ENCODE data around the gene WNT5A.

WNT5A gene

DNA sequence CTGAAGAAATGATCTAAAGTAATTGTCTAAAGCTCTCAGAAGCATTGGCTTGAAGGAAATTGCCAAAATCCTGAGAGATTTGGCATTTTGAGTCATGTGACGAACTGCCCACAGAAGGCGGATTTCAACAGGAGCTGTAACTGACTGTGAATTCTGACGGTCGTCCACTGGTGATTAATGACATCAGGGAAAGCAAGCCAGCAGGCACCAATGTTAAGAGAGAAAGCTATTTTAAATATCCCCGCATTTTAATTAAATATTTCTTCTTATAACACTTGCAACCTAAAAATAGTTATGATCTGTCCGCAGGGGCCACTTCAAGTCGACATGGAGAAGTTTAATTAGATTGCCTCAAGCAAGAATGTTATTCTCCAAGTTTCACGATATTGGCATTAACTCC, 51.6 kb downstream of the WNT5A start:
- Histone ChIP-seq H3K4me3 (ENCODE audit: low read depth, low read length) (no peak overlapping the region), H3K27me3 (ENCODE audit: control insufficient read depth, insufficient read depth, low read length) (no peaks in the 10 kb centered on the region), H3K9ac (ENCODE audit: low read depth, low read length) (no peak overlapping the region), H3K36me3 (ENCODE audit: control insufficient read depth, insufficient read depth, low read length) (no peaks in the 10 kb centered on the region), H3K9me3 (ENCODE audit: control insufficient read depth, insufficient read depth, low read length) (no peaks in the 10 kb centered on the region), H3K4me1 (ENCODE audit: control insufficient read depth, insufficient read depth, low read length) (no peaks in the 10 kb centered on the region)

DNA sequence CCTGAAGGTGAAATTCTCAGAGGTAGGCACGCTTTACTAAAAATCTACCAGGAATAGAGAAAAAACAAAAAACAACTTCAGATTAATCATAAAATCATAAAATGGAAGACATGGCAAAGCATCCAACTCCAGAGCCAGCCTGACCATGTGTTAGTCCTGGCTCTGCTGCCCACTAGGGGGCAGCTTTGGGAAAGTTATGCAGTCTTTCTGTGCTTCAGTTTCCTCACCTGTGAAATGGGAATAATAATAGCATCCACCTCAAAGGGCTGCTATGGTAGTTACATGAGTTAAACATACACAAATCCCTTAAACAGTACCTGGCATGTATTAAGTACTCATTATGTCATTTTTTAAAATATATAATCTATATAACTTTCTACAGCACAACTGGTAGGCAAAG, 52.3 kb downstream of the WNT5A start:
- Histone ChIP-seq H3K36me3 (ENCODE audit: control insufficient read depth, insufficient read depth, low read length) (no peaks in the 10 kb centered on the region), H3K9me3 (ENCODE audit: control insufficient read depth, insufficient read depth, low read length) (no peaks in the 10 kb centered on the region), H3K9ac (ENCODE audit: low read depth, low read length) (no peak overlapping the region), H3K27me3 (ENCODE audit: control insufficient read depth, insufficient read depth, low read length) (no peaks in the 10 kb centered on the region), H3K4me3 (ENCODE audit: low read depth, low read length) (no peak overlapping the region), H3K4me1 (ENCODE audit: control insufficient read depth, insufficient read depth, low read length) (no peaks in the 10 kb centered on the region)

DNA sequence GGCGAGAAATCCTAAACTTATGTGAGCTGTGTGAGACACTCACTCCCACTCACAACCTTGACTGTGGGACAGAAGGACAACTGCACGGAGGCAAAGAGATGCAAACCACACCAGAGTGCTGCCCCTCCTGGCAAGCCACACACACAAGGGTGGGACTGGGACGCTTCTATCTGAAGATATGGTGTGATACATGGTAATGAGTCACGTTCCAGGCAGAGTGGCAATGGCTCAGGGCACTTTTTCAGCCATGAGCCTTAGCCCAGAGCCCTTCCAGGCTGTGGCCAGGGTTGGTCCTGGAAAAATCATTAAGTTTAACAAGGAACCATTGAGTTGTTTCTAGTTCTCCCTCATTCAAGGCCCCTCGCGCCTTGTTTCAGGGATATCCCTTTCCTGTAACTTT, 56.1 kb downstream of the WNT5A start:
- Histone ChIP-seq H3K9me3 (ENCODE audit: control insufficient read depth, insufficient read depth, low read length) (no peaks in the 10 kb centered on the region), H3K36me3 (ENCODE audit: control insufficient read depth, insufficient read depth, low read length) (no peaks in the 10 kb centered on the region), H3K4me3 (ENCODE audit: low read depth, low read length) (no peak overlapping the region), H3K9ac (ENCODE audit: low read depth, low read length) (no peak overlapping the region), H3K4me1 (ENCODE audit: control insufficient read depth, insufficient read depth, low read length) (no peaks in the 10 kb centered on the region), H3K27me3 (ENCODE audit: control insufficient read depth, insufficient read depth, low read length) (no peaks in the 10 kb centered on the region)

DNA sequence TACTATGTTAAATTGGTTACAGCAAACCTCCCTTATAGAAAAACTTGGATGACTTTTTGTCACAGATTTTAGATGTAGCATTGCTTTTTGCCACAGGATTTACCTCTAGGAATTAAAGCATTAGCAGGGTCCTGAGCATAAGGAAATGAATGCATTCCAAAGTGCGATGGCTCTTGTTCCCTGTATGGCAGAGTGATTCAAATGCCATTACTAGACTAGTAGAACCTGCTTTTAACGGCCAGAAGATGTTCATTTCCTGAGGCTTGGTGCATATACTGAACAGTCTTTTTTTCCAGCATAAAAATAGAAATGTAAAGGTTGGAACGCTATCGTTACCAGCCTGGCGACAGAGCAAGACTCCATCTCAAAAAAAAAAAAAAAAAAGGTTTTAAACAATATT, 59.4 kb downstream of the WNT5A start:
- H3K9ac ChIP-seq (ENCODE audit: low read depth, low read length): no peak overlapping the region
- H3K36me3 ChIP-seq (ENCODE audit: control insufficient read depth, insufficient read depth, low read length): no peaks in the 10 kb centered on the region
- H3K4me1 ChIP-seq (ENCODE audit: control insufficient read depth, insufficient read depth, low read length): no peaks in the 10 kb centered on the region
- no peak overlapping the region for H3K4me3 ChIP-seq (ENCODE audit: low read depth, low read length)
- H3K27me3 ChIP-seq (ENCODE audit: control insufficient read depth, insufficient read depth, low read length): no peaks in the 10 kb centered on the region
- no peaks in the 10 kb centered on the region for H3K9me3 ChIP-seq (ENCODE audit: control insufficient read depth, insufficient read depth, low read length)

DNA sequence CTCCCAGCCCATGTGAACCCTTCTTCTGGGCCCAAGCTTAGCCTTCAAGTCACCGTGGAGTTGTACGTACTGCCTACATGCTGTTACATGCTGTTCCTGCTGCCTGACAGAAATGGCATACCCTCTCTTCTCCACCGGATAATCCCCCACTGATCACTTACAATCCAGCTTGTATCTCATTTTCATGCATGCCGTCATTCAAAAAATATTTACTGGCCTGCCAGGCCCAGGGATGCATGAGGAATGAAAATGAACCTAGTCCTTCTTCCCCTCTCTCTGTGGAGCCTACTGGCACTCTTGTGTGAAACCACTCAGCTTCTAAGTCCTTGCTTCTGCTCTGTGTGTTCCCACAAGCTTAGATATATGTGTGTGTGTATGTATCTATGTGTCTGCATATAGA, 60.6 kb downstream of the WNT5A start:
- no peaks in the 10 kb centered on the region for H3K9me3 ChIP-seq (ENCODE audit: control insufficient read depth, insufficient read depth, low read length)
- no peaks in the 10 kb centered on the region for H3K36me3 ChIP-seq (ENCODE audit: control insufficient read depth, insufficient read depth, low read length)
- H3K4me3 ChIP-seq (ENCODE audit: low read depth, low read length): no peak overlapping the region
- no peaks in the 10 kb centered on the region for H3K4me1 ChIP-seq (ENCODE audit: control insufficient read depth, insufficient read depth, low read length)
- no peaks in the 10 kb centered on the region for H3K27me3 ChIP-seq (ENCODE audit: control insufficient read depth, insufficient read depth, low read length)
- no peak overlapping the region for H3K9ac ChIP-seq (ENCODE audit: low read depth, low read length)

DNA sequence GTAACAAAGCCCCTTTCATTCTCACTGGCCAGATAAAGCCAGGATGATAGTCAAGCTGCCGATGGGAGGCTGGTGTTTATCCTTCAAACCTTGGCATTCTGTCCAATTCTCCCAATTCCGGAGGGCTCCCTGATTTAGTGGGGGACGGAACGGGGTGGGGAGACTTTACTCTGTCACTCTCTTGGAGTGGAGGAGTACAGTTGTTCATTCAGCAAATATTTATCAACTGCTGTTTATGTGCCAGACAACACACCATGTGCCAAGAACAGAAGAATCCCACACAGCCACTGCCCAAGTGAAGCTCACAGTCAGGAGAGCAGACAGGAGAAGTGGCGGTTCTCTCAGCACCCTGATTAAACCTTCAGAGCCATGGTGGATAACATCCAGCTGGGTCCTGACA, 63.3 kb downstream of the WNT5A start:
- no peaks in the 10 kb centered on the region for H3K9me3 ChIP-seq (ENCODE audit: control insufficient read depth, insufficient read depth, low read length)
- H3K36me3 ChIP-seq (ENCODE audit: control insufficient read depth, insufficient read depth, low read length): no peaks in the 10 kb centered on the region
- H3K27me3 ChIP-seq (ENCODE audit: control insufficient read depth, insufficient read depth, low read length): no peaks in the 10 kb centered on the region

DNA sequence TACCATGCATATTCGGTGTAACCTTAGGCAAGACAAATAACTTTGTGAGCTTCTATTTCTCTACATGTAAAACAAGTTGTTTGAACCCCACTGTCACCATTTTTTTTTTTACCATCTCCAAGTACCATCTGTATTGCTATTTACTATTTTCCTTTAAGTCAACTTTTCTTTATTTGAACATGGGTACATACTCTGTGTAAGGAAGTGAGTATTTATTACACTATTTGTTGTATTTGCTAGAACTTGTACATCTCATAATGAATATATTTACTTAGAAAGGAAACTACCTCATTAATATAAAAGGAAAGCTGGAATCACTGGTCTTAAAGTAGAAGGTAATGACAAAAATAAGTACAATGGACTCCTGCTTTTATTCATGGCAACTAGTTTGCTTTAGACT, 69.9 kb downstream of the WNT5A start:
- Histone ChIP-seq H3K9me3 (ENCODE audit: control insufficient read depth, insufficient read depth, low read length) (no peaks in the 10 kb centered on the region), H3K36me3 (ENCODE audit: control insufficient read depth, insufficient read depth, low read length) (no peaks in the 10 kb centered on the region), H3K27me3 (ENCODE audit: control insufficient read depth, insufficient read depth, low read length) (no peaks in the 10 kb centered on the region), H3K4me1 (ENCODE audit: control insufficient read depth, insufficient read depth, low read length) (no peaks in the 10 kb centered on the region), H3K4me3 (ENCODE audit: low read depth, low read length) (no peak overlapping the region), H3K9ac (ENCODE audit: low read depth, low read length) (no peak overlapping the region)

More for the DNA sequence above, 63.3 kb downstream of the WNT5A start:
- no peak overlapping the region for H3K9ac ChIP-seq (ENCODE audit: low read depth, low read length)
- H3K4me1 ChIP-seq (ENCODE audit: control insufficient read depth, insufficient read depth, low read length): no peaks in the 10 kb centered on the region
- H3K4me3 ChIP-seq (ENCODE audit: low read depth, low read length): no peak overlapping the region

DNA sequence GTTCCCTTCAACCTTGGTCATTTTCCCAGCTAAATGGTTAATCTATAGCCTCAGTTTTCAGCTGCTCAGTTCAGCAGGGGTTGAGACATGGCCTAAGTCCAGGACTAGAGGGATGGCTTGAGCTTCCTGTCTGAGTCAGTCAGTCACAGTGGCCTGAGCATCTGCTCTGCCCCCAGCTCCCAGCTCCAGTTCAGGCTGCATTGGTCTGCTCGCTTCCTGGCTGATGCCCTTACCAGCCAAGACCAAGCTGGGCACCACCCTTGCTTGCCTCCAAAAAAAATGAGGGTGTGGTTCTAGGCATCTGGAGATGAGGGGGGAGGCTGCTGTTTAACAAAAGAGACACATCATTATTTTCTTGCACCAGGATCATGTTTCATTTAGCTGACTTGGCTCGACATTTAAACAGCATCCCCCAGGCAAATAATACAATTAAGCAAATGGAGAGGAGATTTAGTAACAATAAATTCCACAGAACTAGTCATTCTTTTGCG, 70.7 kb downstream of the WNT5A start:
- Histone ChIP-seq H3K9ac (ENCODE audit: low read depth, low read length) (no peak overlapping the region), H3K4me1 (ENCODE audit: control insufficient read depth, insufficient read depth, low read length) (no peaks in the 10 kb centered on the region), H3K27me3 (ENCODE audit: control insufficient read depth, insufficient read depth, low read length) (no peaks in the 10 kb centered on the region), H3K9me3 (ENCODE audit: control insufficient read depth, insufficient read depth, low read length) (no peaks in the 10 kb centered on the region), H3K36me3 (ENCODE audit: control insufficient read depth, insufficient read depth, low read length) (no peaks in the 10 kb centered on the region), H3K4me3 (ENCODE audit: low read depth, low read length) (no peak overlapping the region)
